Tongue (tissue), 2 donors: ENCODE data around the gene LRRC40. TPM values are rescaled to one million over a fixed set of nuclear protein-coding genes. Genes with fewer than 3 reads are reported as not detected.
"Not testable (repeated sequence)": the region's sequence is repeated elsewhere in the genome, so short reads cannot be mapped to it uniquely, and the experiment has no call there.

Experiments used
- DNase-seq: peaks from one replicate; pipeline ENCODE4 v3.0.0-alpha.2; 2015
- total RNA-seq: library from RNA; depleted of rRNA; stranded (reverse); fragments of >200 nt; gene quantifications from one replicate; pipeline ENCODE4 v1.2.3, GENCODE V29; 2014

The LRRC40 gene
- total RNA-seq, 1 donor from 2014 or later = 26.0 TPM

- no peak for DNase-seq
Observed at GRCh38 chr1:70202173-70202758, 3.1 kb downstream of the LRRC40 start.

GRCh38 chr1:70200065-70200464, 5.3 kb downstream of the LRRC40 start:
- DNase-seq = no peak

- no peak for DNase-seq
Observed at GRCh38 chr1:70196333-70196732, 9.0 kb downstream of the LRRC40 start.

- no peak for DNase-seq
Observed at GRCh38 chr1:70195342-70195741, 10.0 kb downstream of the LRRC40 start.

GRCh38 chr1:70194601-70195000, 10.8 kb downstream of the LRRC40 start:
- no peak for DNase-seq

GRCh38 chr1:70192446-70192845, 12.9 kb downstream of the LRRC40 start:
- not testable (repeated sequence) for DNase-seq

- no peak for DNase-seq
Observed at GRCh38 chr1:70190180-70190579, 15.2 kb downstream of the LRRC40 start.

GRCh38 chr1:70188522-70188921, 16.9 kb downstream of the LRRC40 start:
- DNase-seq = no peak

GRCh38 chr1:70185181-70185580, 20.2 kb downstream of the LRRC40 start:
- not testable (repeated sequence) for DNase-seq

GRCh38 chr1:70171512-70171911, 33.9 kb downstream of the LRRC40 start:
- no peak for DNase-seq

- no peak for DNase-seq
Observed at GRCh38 chr1:70169018-70169839, 36.1 kb downstream of the LRRC40 start.

GRCh38 chr1:70168283-70168682, 37.1 kb downstream of the LRRC40 start:
- no peak for DNase-seq

GRCh38 chr1:70164350-70164749, 41.0 kb downstream of the LRRC40 start:
- no peak for DNase-seq

- DNase-seq = no peak
Observed at GRCh38 chr1:70156529-70157120, 48.8 kb downstream of the LRRC40 start.

GRCh38 chr1:70153739-70154138, 51.6 kb downstream of the LRRC40 start:
- no peak for DNase-seq

- DNase-seq = no peak
Observed at GRCh38 chr1:70150444-70150843, 54.9 kb downstream of the LRRC40 start.

- DNase-seq = no peak
Observed at GRCh38 chr1:70146488-70146887, 58.9 kb downstream of the LRRC40 start.

GRCh38 chr1:70143048-70143659, 62.2 kb downstream of the LRRC40 start:
- peak; percentile 59 for DNase-seq

GRCh38 chr1:70142075-70142474, 63.3 kb downstream of the LRRC40 start:
- DNase-seq = peak; percentile 51

- DNase-seq = no peak
Observed at GRCh38 chr1:70140894-70141293, 64.5 kb downstream of the LRRC40 start.

- DNase-seq = peak; percentile 91
Observed at GRCh38 chr1:70140343-70140742, 65.0 kb downstream of the LRRC40 start.

- DNase-seq = peak; percentile 40
Observed at GRCh38 chr1:70134148-70134547, 71.2 kb downstream of the LRRC40 start.

GRCh38 chr1:70117046-70117445, 88.3 kb downstream of the LRRC40 start:
- no peak for DNase-seq
